ENCODE measurements around the gene COL4A1.

Gene COL4A1

DNA sequence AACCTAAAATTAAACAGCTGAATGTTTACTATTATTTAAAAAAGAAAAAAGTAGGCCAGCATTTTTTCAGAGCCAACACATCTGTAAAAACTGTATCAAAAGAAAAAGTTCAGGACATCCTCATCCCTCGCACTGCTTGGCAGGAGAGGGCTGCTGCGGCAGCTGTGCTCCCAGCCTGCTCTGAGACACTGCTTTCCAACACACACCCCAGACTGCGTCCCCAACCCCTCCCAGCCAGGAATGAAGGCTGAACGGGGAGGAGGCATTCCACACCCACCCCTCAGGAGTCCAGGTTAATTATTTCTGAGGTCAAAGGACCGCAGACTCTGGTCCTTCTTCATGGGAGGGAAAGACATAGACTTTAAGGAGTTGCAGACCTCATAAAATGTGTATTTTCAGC, 43.1 kb downstream of the COL4A1 start:
- TF ChIP-seq, protein P1, sequence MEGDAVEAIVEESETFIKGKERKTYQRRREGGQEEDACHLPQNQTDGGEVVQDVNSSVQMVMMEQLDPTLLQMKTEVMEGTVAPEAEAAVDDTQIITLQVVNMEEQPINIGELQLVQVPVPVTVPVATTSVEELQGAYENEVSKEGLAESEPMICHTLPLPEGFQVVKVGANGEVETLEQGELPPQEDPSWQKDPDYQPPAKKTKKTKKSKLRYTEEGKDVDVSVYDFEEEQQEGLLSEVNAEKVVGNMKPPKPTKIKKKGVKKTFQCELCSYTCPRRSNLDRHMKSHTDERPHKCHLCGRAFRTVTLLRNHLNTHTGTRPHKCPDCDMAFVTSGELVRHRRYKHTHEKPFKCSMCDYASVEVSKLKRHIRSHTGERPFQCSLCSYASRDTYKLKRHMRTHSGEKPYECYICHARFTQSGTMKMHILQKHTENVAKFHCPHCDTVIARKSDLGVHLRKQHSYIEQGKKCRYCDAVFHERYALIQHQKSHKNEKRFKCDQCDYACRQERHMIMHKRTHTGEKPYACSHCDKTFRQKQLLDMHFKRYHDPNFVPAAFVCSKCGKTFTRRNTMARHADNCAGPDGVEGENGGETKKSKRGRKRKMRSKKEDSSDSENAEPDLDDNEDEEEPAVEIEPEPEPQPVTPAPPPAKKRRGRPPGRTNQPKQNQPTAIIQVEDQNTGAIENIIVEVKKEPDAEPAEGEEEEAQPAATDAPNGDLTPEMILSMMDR (IDR thresholded peaks at IDR 0.05; ENCODE audit: control insufficient read depth, insufficient read depth, low read depth, low read length, missing control alignments), result no peak
- no peak overlapping the region for H3K4me3 ChIP-seq (ENCODE audit: control insufficient read depth, low read depth, low read length)
- DNase-seq (ENCODE audit: low read depth), result no peak

GRCh38 chr13:110263404-110263803, 43.6 kb downstream of the COL4A1 start:
- no peak for DNase-seq (ENCODE audit: low read depth)
- no peak overlapping the region for H3K4me3 ChIP-seq (ENCODE audit: control insufficient read depth, low read depth, low read length)
- TF ChIP-seq, protein P1 (IDR thresholded peaks at IDR 0.05; ENCODE audit: control insufficient read depth, insufficient read depth, low read depth, low read length, missing control alignments), result no peak

- DNase-seq (ENCODE audit: low read depth), result no peak
- TF ChIP-seq, protein P1 (IDR thresholded peaks at IDR 0.05; ENCODE audit: control insufficient read depth, insufficient read depth, low read depth, low read length, missing control alignments), result no peak
- no peak overlapping the region for H3K4me3 ChIP-seq (ENCODE audit: control insufficient read depth, low read depth, low read length)
These were observed 44.3 kb downstream of the COL4A1 start for GRCh38 chr13:110262508-110263291.

DNA sequence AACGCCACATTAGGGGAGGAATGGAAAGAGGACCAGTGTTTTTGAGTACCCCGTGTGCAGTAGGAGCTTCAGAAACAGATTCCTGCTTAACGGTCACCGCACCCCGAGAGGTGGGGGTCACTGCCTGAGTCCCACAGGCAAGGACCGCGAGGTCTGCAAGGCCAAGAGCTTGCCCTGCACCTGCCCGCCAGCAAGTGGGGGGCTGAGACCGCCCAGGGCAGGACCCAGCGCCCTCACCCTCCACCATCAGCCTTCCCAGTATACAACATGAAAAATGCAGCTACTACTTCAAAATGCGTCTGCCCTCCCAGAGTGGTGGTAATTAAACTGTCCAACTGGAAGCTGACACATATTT, 44.9 kb downstream of the COL4A1 start:
- TF ChIP-seq, protein P1 (IDR thresholded peaks at IDR 0.05; ENCODE audit: control insufficient read depth, insufficient read depth, low read depth, low read length, missing control alignments), result no peak
- DNase-seq (ENCODE audit: low read depth), result no peak
- H3K4me3 ChIP-seq (ENCODE audit: control insufficient read depth, low read depth, low read length), result no peak overlapping the region

DNA sequence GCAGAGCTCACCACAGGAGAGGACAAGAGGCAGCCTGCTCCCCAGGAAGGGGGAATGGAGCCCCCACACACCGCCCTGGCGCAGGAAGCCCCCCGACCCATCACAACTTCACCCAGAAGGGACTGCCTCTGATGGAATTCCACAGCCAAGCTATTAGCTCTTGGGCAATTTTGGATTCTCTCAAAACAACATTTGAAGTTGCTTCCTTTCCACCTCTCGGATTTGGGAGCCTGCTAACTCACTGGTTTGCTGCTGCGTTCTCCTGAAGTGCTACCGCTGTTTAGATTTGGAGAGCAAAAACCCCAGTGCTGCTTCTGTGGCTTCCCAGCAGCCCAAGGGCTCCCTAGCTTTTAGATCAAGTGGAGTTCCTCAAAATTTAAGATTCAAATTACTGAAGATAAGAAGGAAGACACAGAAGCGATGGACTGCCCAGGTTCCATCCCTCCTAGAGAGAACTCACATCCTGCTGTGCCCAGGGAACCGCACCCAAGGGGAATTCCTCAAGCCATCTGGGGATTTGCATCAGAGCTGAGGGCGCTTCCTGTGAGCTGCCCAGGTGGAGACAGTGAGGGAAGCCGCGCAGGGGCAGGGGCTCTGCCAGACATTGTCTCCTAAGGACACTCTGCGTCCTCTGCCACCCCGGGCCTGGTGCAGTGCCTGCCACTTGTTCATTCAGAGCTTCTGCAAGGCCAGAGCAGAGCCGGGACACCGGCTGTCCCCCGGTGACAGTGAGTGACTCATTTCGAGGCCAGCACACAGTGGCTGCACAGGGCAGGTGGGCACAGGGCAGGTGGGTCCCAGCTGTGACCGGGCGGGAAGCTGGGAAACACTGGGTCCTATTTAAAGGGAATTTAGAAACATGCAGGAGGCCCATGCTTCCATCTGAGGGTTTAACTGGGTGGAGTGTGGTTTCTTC, 45.5 kb downstream of the COL4A1 start:
- TF ChIP-seq, protein P1 (IDR thresholded peaks at IDR 0.05; ENCODE audit: control insufficient read depth, insufficient read depth, low read depth, low read length, missing control alignments), result no peak
- H3K4me3 ChIP-seq (ENCODE audit: control insufficient read depth, low read depth, low read length), result no peak overlapping the region
- DNase-seq (ENCODE audit: low read depth), result no peak

DNA sequence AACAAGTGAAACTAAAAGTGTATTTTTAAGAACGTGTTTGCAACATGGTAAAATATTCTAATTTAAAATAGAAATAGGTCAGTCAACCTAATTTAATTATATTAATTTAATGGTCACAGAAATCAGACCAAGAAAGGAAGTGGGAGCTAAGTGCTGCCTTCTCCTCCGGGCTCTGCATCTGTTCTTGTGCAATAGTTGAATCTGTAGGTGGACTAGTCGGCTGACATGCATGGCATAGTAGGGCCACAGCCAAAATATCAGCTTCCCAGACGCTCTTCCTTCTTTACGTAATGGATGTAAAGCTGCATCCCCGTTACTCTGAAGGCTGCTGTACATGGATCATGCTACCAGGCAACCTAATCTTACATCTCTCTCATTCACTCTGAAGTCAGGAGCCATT, 47.3 kb downstream of the COL4A1 start:
- TF ChIP-seq, protein P1 (IDR thresholded peaks at IDR 0.05; ENCODE audit: control insufficient read depth, insufficient read depth, low read depth, low read length, missing control alignments), result no peak
- H3K4me3 ChIP-seq (ENCODE audit: control insufficient read depth, low read depth, low read length), result no peak overlapping the region
- DNase-seq (ENCODE audit: low read depth), result no peak

Data from AG09309 (cell line).